H9 (cell line): Measurements from ENCODE around the gene PCSK2. TPM values are rescaled to one million over a fixed set of nuclear protein-coding genes. Genes with fewer than 3 reads are reported as not detected.

ENCODE experiments used
- DNase-seq: peaks from one replicate; pipeline ENCODE4 v3.0.0-alpha.2; 2017
- H2AFZ ChIP-seq: one replicate; pipeline ENCODE4 v1.6.1; 2013; ENCODE audit warnings: mild to moderate bottlenecking, low read length, control low read depth, moderate library complexity
- H2AK5ac ChIP-seq: 2 replicates; pipeline ENCODE4 v1.6.1; 2013; ENCODE audit warnings: low read length, control low read depth, mixed read lengths; ENCODE audit not compliant: insufficient read length
- H2BK120ac ChIP-seq: one replicate; pipeline ENCODE4 v1.6.1; 2013; ENCODE audit warnings: low read depth, mild to moderate bottlenecking, low read length, control low read depth, inconsistent platforms; ENCODE audit not compliant: poor library complexity, severe bottlenecking
- H2BK12ac ChIP-seq: 2 replicates; pipeline ENCODE4 v1.6.1; 2013; ENCODE audit warnings: low read length, control low read depth, mixed read lengths, low read depth; ENCODE audit not compliant: insufficient read length
- H2BK15ac ChIP-seq: 2 replicates; pipeline ENCODE4 v1.6.1; 2013; ENCODE audit warnings: low read depth, low read length, control low read depth
- H2BK20ac ChIP-seq: one replicate; pipeline ENCODE4 v1.6.1; 2013; ENCODE audit warnings: low read depth, mild to moderate bottlenecking, low read length, control low read depth, inconsistent platforms; ENCODE audit not compliant: poor library complexity, severe bottlenecking
- H2BK5ac ChIP-seq: 2 replicates; pipeline ENCODE4 v1.6.1; 2013; ENCODE audit warnings: low read length, control low read depth, mixed read lengths; ENCODE audit not compliant: insufficient read length
- H3K14ac ChIP-seq: 2 replicates; pipeline ENCODE4 v1.6.1; 2013; ENCODE audit warnings: low read length, control low read depth; ENCODE audit not compliant: insufficient read depth
- H3K18ac ChIP-seq: 2 replicates; pipeline ENCODE4 v1.6.1; 2013; ENCODE audit warnings: low read depth, mild to moderate bottlenecking, mixed read lengths, low read length, control low read depth; ENCODE audit not compliant: insufficient read length
- H3K23ac ChIP-seq: 2 replicates; pipeline ENCODE4 v1.6.1; 2013; ENCODE audit warnings: low read length, control low read depth, mixed read lengths, low read depth; ENCODE audit not compliant: insufficient read length
- H3K23me2 ChIP-seq: 2 replicates; pipeline ENCODE4 v1.6.1; 2013; ENCODE audit warnings: low read depth, mild to moderate bottlenecking, mixed read lengths, low read length, control low read depth; ENCODE audit not compliant: insufficient read length, poor library complexity, severe bottlenecking
- H3K27ac ChIP-seq: 2 replicates; pipeline ENCODE4 v1.5.1; 2013; ENCODE audit warnings: low read length, control low read depth, mixed read lengths, low read depth; ENCODE audit not compliant: insufficient read length
- H3K27me3 ChIP-seq: 2 replicates; pipeline ENCODE4 v1.6.1; 2013; ENCODE audit warnings: low read length, control low read depth, inconsistent platforms; ENCODE audit not compliant: insufficient read depth
- H3K4ac ChIP-seq: 2 replicates; pipeline ENCODE4 v1.6.1; 2013; ENCODE audit warnings: low read depth, mild to moderate bottlenecking, control low read depth, inconsistent platforms, low read length, moderate library complexity
- H3K4me1 ChIP-seq: 2 replicates; pipeline ENCODE4 v1.6.1; 2013; ENCODE audit warnings: low read length, control low read depth, inconsistent platforms; ENCODE audit not compliant: insufficient read depth
- H3K4me2 ChIP-seq: 2 replicates; pipeline ENCODE4 v1.6.1; 2013; ENCODE audit warnings: low read length, control low read depth, mixed read lengths; ENCODE audit not compliant: insufficient read length, insufficient read depth
- H3K56ac ChIP-seq: 2 replicates; pipeline ENCODE4 v1.6.1; 2013; ENCODE audit warnings: low read depth, mild to moderate bottlenecking, mixed read lengths, low read length, control low read depth; ENCODE audit not compliant: insufficient read length
- H3K79me1 ChIP-seq: 2 replicates; pipeline ENCODE4 v1.6.1; 2013; ENCODE audit warnings: low read depth, mild to moderate bottlenecking, moderate library complexity, low read length, control low read depth, inconsistent platforms; ENCODE audit not compliant: insufficient read depth, poor library complexity, severe bottlenecking
- H3K79me2 ChIP-seq: 2 replicates; pipeline ENCODE4 v1.6.1; 2013; ENCODE audit warnings: low read length, control low read depth, inconsistent platforms; ENCODE audit not compliant: insufficient read depth
- H3K9ac ChIP-seq: 2 replicates; pipeline ENCODE4 v1.6.1; 2013; ENCODE audit warnings: low read length, control low read depth, mixed read lengths; ENCODE audit not compliant: insufficient read length; ENCODE audit errors: extremely low read depth
- H3K9me3 ChIP-seq: one replicate; pipeline ENCODE4 v1.6.1; 2013; ENCODE audit warnings: low read depth, low read length, inconsistent platforms; ENCODE audit not compliant: control insufficient read depth
- H3T11ph ChIP-seq: one replicate; pipeline ENCODE4 v1.6.1; 2013; ENCODE audit warnings: mild to moderate bottlenecking, low read length, control low read depth, inconsistent platforms
- H4K20me1 ChIP-seq: one replicate; pipeline ENCODE4 v1.6.1; 2013; ENCODE audit not compliant: control insufficient read depth, insufficient read length, insufficient read depth
- H4K5ac ChIP-seq: 2 replicates; pipeline ENCODE4 v1.6.1; 2013; ENCODE audit warnings: low read depth, mild to moderate bottlenecking, mixed read lengths, low read length, control low read depth; ENCODE audit not compliant: insufficient read length
- H4K8ac ChIP-seq: replicated peaks from 2 replicates; pipeline ENCODE4 v1.6.1; 2013; ENCODE audit warnings: low read length, control low read depth, mixed read lengths, low read depth; ENCODE audit not compliant: insufficient read length
- H4K91ac ChIP-seq: 2 replicates; pipeline ENCODE4 v1.6.1; 2013; ENCODE audit warnings: low read depth, mild to moderate bottlenecking, moderate library complexity, mixed read lengths, low read length, control low read depth; ENCODE audit not compliant: insufficient read length
- H3K27ac Mint-ChIP-seq, 3 experiments: 2 replicates in 2 of 3; 3 replicates in 1 of 3; pipeline ENCODE4 v1.8.0; 2020 to 2021; ENCODE audit warnings: mixed read lengths in 3 of 3, mild to moderate bottlenecking in 1 of 3, moderate library complexity in 1 of 3
- H3K27me3 Mint-ChIP-seq: 2 replicates; pipeline ENCODE4 v1.8.0; 2021; ENCODE audit warnings: low read depth, mild to moderate bottlenecking, moderate library complexity, mixed read lengths
- H3K36me3 Mint-ChIP-seq, 3 experiments: 2 replicates in 2 of 3; 3 replicates in 1 of 3; pipeline ENCODE4 v1.8.0; 2020 to 2021; ENCODE audit warnings: low read depth in 3 of 3, mixed read lengths in 3 of 3; ENCODE audit not compliant: insufficient read depth in 1 of 3
- H3K4me1 Mint-ChIP-seq, 2 experiments: 2 replicates each; pipeline ENCODE4 v1.8.0; 2020; ENCODE audit warnings: mixed read lengths in 2 of 2
- H3K4me3 Mint-ChIP-seq, 2 experiments: 2 replicates in 1 of 2; 3 replicates in 1 of 2; pipeline ENCODE4 v1.8.0; 2020 to 2021; ENCODE audit warnings: mild to moderate bottlenecking in 2 of 2, mixed read lengths in 2 of 2, moderate library complexity in 1 of 2
- H3K9me3 Mint-ChIP-seq, 2 experiments: 2 replicates in 1 of 2; 3 replicates in 1 of 2; pipeline ENCODE4 v1.8.0; 2020; ENCODE audit warnings: mild to moderate bottlenecking in 2 of 2, mixed read lengths in 2 of 2, moderate library complexity in 1 of 2
- WGBS: extraction: QIAGEN DNeasy Blood & Tissue Kit; methylation state at CpG from one replicate; pipeline ENCODE4 v1.1.7; 2013; ENCODE audit warnings: missing lambda C conversion rate, low lambda C conversion rate, mixed read lengths; ENCODE audit not compliant: insufficient read length; ENCODE audit errors: extremely low coverage; 5-methylcytosine and 5-hydroxymethylcytosine counted together
- total RNA-seq: library from RNA; stranded (reverse); gene quantifications from 2 replicates; pipeline ENCODE4 v1.2.1, GENCODE V29; 2021
- TF ChIP-seq, protein P1 (sequence below): fragments of 200-600 bp; sonication (generic); conservative IDR thresholded peaks from 3 replicates; pipeline ENCODE4 v1.8.0; 2021; ENCODE audit warnings: antibody characterized with exemption, mild to moderate bottlenecking

The PCSK2 gene
- total RNA-seq, 1 experiment from 2014 or later, result 2.8 TPM

DNA sequence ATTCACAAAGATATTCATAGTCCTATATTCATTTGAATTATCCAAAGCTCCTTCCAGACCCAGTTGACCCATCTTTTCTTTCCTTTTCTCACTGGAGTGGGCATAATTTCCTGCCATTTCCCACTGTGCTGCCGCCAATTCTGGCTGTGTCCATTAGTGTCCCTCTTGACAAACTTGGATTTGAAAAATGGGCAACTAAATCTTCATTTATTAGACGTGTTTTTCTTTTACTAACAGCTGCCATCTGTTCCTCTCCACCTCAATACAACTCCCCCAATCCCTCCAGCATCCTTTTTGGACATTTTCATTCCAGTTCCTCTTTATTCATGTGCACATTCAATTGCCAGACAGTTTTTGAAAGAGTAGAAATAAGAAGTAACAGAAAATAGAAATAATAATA is 90.5 kb downstream of the PCSK2 start:
- Histone ChIP-seq H4K91ac (no peak overlapping the region), H2AFZ (no peak overlapping the region), H3K4me1 (no peaks in the 10 kb centered on the region), H3K79me2 (no peaks in the 10 kb centered on the region), H3K4me2 (no peak overlapping the region), H3K9me3 (no peaks in the 10 kb centered on the region), H4K5ac (no peak overlapping the region), H2BK20ac (no peak overlapping the region), H4K8ac (no peak overlapping the region), H3K4ac (no peak overlapping the region), H2BK12ac (no peak overlapping the region), H3K79me1 (no peaks in the 10 kb centered on the region), H3K23me2 (no peaks in the 10 kb centered on the region), H3K27me3 (no peaks in the 10 kb centered on the region), H2BK120ac (no peak overlapping the region), H3T11ph (no peak overlapping the region), H2BK5ac (no peak overlapping the region), H2AK5ac (no peak overlapping the region), H3K23ac (no peak overlapping the region), H3K56ac (no peak overlapping the region), H3K18ac (no peak overlapping the region), H3K27ac (no peak overlapping the region), H3K14ac (no peak overlapping the region), H4K20me1 (no peaks in the 10 kb centered on the region), H2BK15ac (no peak overlapping the region), H3K9ac (no peak overlapping the region)
- no peaks in the 10 kb centered on the region for H3K4me1 Mint-ChIP-seq
- H3K27me3 Mint-ChIP-seq, result peaks cover 2% of the 10 kb centered on the region; the same call in 1 of the 2 replicates
- WGBS, result no CpG with 5 or more reads among the region's 2 CpGs
- TF ChIP-seq, protein P1, sequence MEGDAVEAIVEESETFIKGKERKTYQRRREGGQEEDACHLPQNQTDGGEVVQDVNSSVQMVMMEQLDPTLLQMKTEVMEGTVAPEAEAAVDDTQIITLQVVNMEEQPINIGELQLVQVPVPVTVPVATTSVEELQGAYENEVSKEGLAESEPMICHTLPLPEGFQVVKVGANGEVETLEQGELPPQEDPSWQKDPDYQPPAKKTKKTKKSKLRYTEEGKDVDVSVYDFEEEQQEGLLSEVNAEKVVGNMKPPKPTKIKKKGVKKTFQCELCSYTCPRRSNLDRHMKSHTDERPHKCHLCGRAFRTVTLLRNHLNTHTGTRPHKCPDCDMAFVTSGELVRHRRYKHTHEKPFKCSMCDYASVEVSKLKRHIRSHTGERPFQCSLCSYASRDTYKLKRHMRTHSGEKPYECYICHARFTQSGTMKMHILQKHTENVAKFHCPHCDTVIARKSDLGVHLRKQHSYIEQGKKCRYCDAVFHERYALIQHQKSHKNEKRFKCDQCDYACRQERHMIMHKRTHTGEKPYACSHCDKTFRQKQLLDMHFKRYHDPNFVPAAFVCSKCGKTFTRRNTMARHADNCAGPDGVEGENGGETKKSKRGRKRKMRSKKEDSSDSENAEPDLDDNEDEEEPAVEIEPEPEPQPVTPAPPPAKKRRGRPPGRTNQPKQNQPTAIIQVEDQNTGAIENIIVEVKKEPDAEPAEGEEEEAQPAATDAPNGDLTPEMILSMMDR, result no peak
- H3K9me3 Mint-ChIP-seq, result no peaks in the 10 kb centered on the region
- H3K4me3 Mint-ChIP-seq, result no peak overlapping the region
- no peak overlapping the region for H3K27ac Mint-ChIP-seq
- no peaks in the 10 kb centered on the region; a peak in 1 of 7 replicates for H3K36me3 Mint-ChIP-seq
- no peak for DNase-seq
